IMR-90 (cell line): ENCODE results near the gene NLGN2. TPM values are rescaled to one million over a fixed set of nuclear protein-coding genes. Genes with fewer than 3 reads are reported as not detected.

Experiments
- ATAC-seq: fragments of 200-7000 bp; cut with Tn5 transposase; 2 replicates; pipeline ENCODE4 v1.9.1; 2020; ENCODE audit warnings: low read depth, mild to moderate bottlenecking, moderate library complexity
- BruUV-seq: library from RNA; stranded (reverse); fragments of 400-500 nt; replicated peaks from 2 replicates; lab custom pipeline; 2021; lab: Mats Ljungman, UMichigan
- CTCF ChIA-PET: fragments of 300-600 bp; formaldehyde crosslinking; extraction: SDS; loops from one replicate; lab custom pipeline; 2021; ENCODE audit warnings: antibody characterized with exemption; lab: Yijun Ruan, JAX
- POLR2A ChIA-PET: fragments of 300-600 bp; sonication (Branson Sonifier 250); formaldehyde crosslinking; loops from one replicate; lab custom pipeline; 2022; ENCODE audit warnings: antibody characterized with exemption; ENCODE audit not compliant: unreplicated experiment; lab: Charles Lee
- DNase-seq: peaks from one replicate; pipeline ENCODE4 v3.0.0; 2013
- H2AFZ ChIP-seq: replicated peaks from 2 replicates; pipeline ENCODE3; 2013; ENCODE audit warnings: low read length, mild to moderate bottlenecking; ENCODE audit not compliant: poor library complexity
- H2AK5ac ChIP-seq: 2 replicates; pipeline ENCODE4 v1.6.1; 2013; ENCODE audit warnings: low read depth, low read length, inconsistent platforms
- H2AK9ac ChIP-seq: replicated peaks from 2 replicates; pipeline ENCODE3; 2013; ENCODE audit warnings: mild to moderate bottlenecking, low read depth, low read length, moderate library complexity; ENCODE audit not compliant: poor library complexity
- H2BK120ac ChIP-seq: 2 replicates; pipeline ENCODE4 v1.6.1; 2013; ENCODE audit warnings: low read depth, low read length, inconsistent platforms
- H2BK15ac ChIP-seq: 3 replicates; pipeline ENCODE4 v1.6.1; 2013; ENCODE audit warnings: low read depth, low read length, inconsistent platforms
- H2BK20ac ChIP-seq: 2 replicates; pipeline ENCODE4 v1.6.1; 2013; ENCODE audit warnings: low read depth, mild to moderate bottlenecking, inconsistent platforms, low read length, moderate library complexity
- H2BK5ac ChIP-seq: 2 replicates; pipeline ENCODE4 v1.6.1; 2013; ENCODE audit warnings: mild to moderate bottlenecking, low read depth, low read length, inconsistent platforms; ENCODE audit not compliant: poor library complexity, severe bottlenecking
- H3K14ac ChIP-seq: replicated peaks from 2 replicates; pipeline ENCODE4 v1.6.1; 2013; ENCODE audit warnings: low read depth, low read length, inconsistent platforms
- H3K18ac ChIP-seq: 2 replicates; pipeline ENCODE4 v1.6.1; 2013; ENCODE audit warnings: low read depth, low read length, control low read depth
- H3K23ac ChIP-seq: 2 replicates; pipeline ENCODE4 v1.6.1; 2013; ENCODE audit warnings: low read depth, low read length, inconsistent platforms
- H3K27ac ChIP-seq: 2 replicates; pipeline ENCODE4 v1.5.1; 2013; ENCODE audit warnings: mild to moderate bottlenecking, control low read depth, low read length; ENCODE audit not compliant: insufficient read depth
- H3K27me3 ChIP-seq: 2 replicates; pipeline ENCODE4 v1.6.1; 2013; ENCODE audit warnings: low read length; ENCODE audit not compliant: control insufficient read depth, insufficient read depth
- H3K36me3 ChIP-seq: 2 replicates; pipeline ENCODE4 v1.6.1; 2013; ENCODE audit warnings: low read length, mixed read lengths; ENCODE audit not compliant: control insufficient read depth, insufficient read depth
- H3K4ac ChIP-seq: 2 replicates; pipeline ENCODE4 v1.6.1; 2013; ENCODE audit warnings: low read depth, low read length, inconsistent platforms
- H3K4me1 ChIP-seq: 2 replicates; pipeline ENCODE4 v1.6.1; 2013; ENCODE audit warnings: low read length, mixed read lengths; ENCODE audit not compliant: control insufficient read depth, insufficient read depth
- H3K4me2 ChIP-seq: 2 replicates; pipeline ENCODE4 v1.6.1; 2013; ENCODE audit warnings: low read depth, mild to moderate bottlenecking, control low read depth, low read length, moderate library complexity
- H3K4me3 ChIP-seq: 2 replicates; pipeline ENCODE4 v1.5.1; 2013; ENCODE audit warnings: low read depth, mild to moderate bottlenecking, control low read depth, low read length, moderate library complexity; ENCODE audit not compliant: insufficient read depth
- H3K56ac ChIP-seq: 2 replicates; pipeline ENCODE4 v1.6.1; 2013; ENCODE audit warnings: low read length, inconsistent platforms; ENCODE audit not compliant: insufficient read depth; ENCODE audit errors: extremely low read depth
- H3K79me1 ChIP-seq, 2 experiments: 2 replicates each; pipeline ENCODE4 v1.6.1; 2013; ENCODE audit warnings: low read length in 2 of 2, inconsistent platforms in 1 of 2, low read depth in 1 of 2
- H3K9ac ChIP-seq: 2 replicates; pipeline ENCODE4 v1.6.1; 2013; ENCODE audit warnings: low read depth, low read length, control low read depth
- H3K9me1 ChIP-seq: 2 replicates; pipeline ENCODE4 v1.6.1; 2013; ENCODE audit warnings: low read length, inconsistent platforms; ENCODE audit not compliant: insufficient read depth
- H3K9me3 ChIP-seq: 2 replicates; pipeline ENCODE4 v1.6.1; 2013; ENCODE audit warnings: low read length; ENCODE audit not compliant: control insufficient read depth, insufficient read depth
- H4K20me1 ChIP-seq: 2 replicates; pipeline ENCODE4 v1.6.1; 2013; ENCODE audit warnings: low read length, inconsistent platforms; ENCODE audit not compliant: insufficient read depth
- H4K5ac ChIP-seq: 2 replicates; pipeline ENCODE4 v1.6.1; 2013; ENCODE audit warnings: mild to moderate bottlenecking, low read depth, low read length, control low read depth
- H4K8ac ChIP-seq, 2 experiments: 2 replicates each; pipeline ENCODE4 v1.6.1; 2013; ENCODE audit warnings: low read depth in 2 of 2, low read length in 2 of 2, control low read depth in 1 of 2, inconsistent platforms in 1 of 2
- H4K91ac ChIP-seq: 2 replicates; pipeline ENCODE4 v1.6.1; 2013; ENCODE audit warnings: low read depth, low read length, inconsistent platforms; ENCODE audit not compliant: insufficient read depth
- MAFK ChIP-seq: IDR thresholded peaks from 2 replicates; pipeline ENCODE4 v1.6.1; 2012; ENCODE audit warnings: low read depth, low read length, improper control_type of control experiment
- NFE2L2 ChIP-seq: fragments of 150-350 bp; IDR thresholded peaks from 2 replicates; pipeline ENCODE4 v1.6.1; 2016; ENCODE audit warnings: low read depth, mild to moderate bottlenecking, low read length
- POLR2A ChIP-seq: IDR thresholded peaks from 2 replicates; pipeline ENCODE4 v1.6.1; 2012; ENCODE audit warnings: mild to moderate bottlenecking, low read depth, low read length
- RCOR1 ChIP-seq: IDR thresholded peaks from 2 replicates; pipeline ENCODE4 v1.6.1; 2012; ENCODE audit warnings: mild to moderate bottlenecking, low read length, improper control_type of control experiment; ENCODE audit not compliant: insufficient replicate concordance
- WGBS, 2 experiments: methylation state at CpG; one replicate each; pipeline versions ENCODE4 v1.1.5 to v1.1.7; 2013; ENCODE audit warnings: missing lambda C conversion rate in 2 of 2; ENCODE audit not compliant: insufficient read length in 1 of 2; ENCODE audit errors: extremely low coverage in 2 of 2; 5-methylcytosine and 5-hydroxymethylcytosine counted together
- dilution Hi-C: fragments of 300-500 bp; cut with HindIII; formaldehyde crosslinking; loops from one replicate; pipeline ENCODE4 v1.14.3; 2018; ENCODE audit warnings: low sequenced_read_pairs; ENCODE audit not compliant: unreplicated experiment
- in situ Hi-C: fragments of 300-500 bp; cut with MboI; formaldehyde crosslinking; loops from 3 replicates; pipeline ENCODE4 v1.14.3; 2019; ENCODE audit warnings: low sequenced_read_pairs, inconsistent platforms, mixed read lengths
- intact Hi-C: fragments of 100-400 bp; cut with micrococcal nuclease; formaldehyde crosslinking; loops from 2 replicates; pipeline ENCODE4 v1.10.0; 2022
- polyA plus RNA-seq, 3 experiments: library from polyadenylated mRNA; depleted of rRNA; stranded (reverse); fragments of >200 nt; gene quantifications; 2 replicates each; pipeline ENCODE4 v1.2.3, GENCODE V29; 2012; ENCODE audit warnings: low replicate concordance in 1 of 3
- total RNA-seq: library from RNA; depleted of rRNA; stranded (reverse); fragments of >200 nt; gene quantifications from 2 replicates; pipeline ENCODE4 v1.2.3, GENCODE V29; 2012

NLGN2 gene
- total and polyA plus RNA-seq, 2 of the 4 experiments (the other 2 are of a cell fraction): 1.8 to 38.1 TPM

GRCh38 chr17:7419819-7420610, 12.4 kb downstream of the NLGN2 start, which contains the start of gene SPEM1 (continued):
- TF ChIP-seq MAFK: no peak

- Histone ChIP-seq H2BK15ac (no peak overlapping the region), H2BK5ac (no peak overlapping the region), H3K9me3 (no peaks in the 10 kb centered on the region), H3K14ac (no peak overlapping the region), H2BK20ac (no peak overlapping the region), H3K79me1 (no peaks in the 10 kb centered on the region), H3K56ac (no peak overlapping the region), H3K18ac (no peak overlapping the region), H3K9me1 (0 out of 2 replicates have a peak, but pooled peaks cover 3% of the 10 kb centered on the region), H3K27me3 (0 out of 2 replicates have a peak, but pooled peaks cover 2% of the 10 kb centered on the region), H3K27ac (no peak overlapping the region), H2BK120ac (no peak overlapping the region), H3K4me3 (no peak overlapping the region), H3K36me3 (peaks cover 10% of the 10 kb centered on the region; the same call in 1 of the 2 replicates), H4K5ac (no peak overlapping the region), H3K4me1 (no peaks in the 10 kb centered on the region), H3K4me2 (no peak overlapping the region), H4K91ac (no peak overlapping the region), H3K9ac (no peak overlapping the region), H3K23ac (no peak overlapping the region), H2AK5ac (no peak overlapping the region), H4K8ac (no peak overlapping the region), H3K4ac (no peak overlapping the region), H4K20me1 (peaks cover 3% of the 10 kb centered on the region; the same call in 1 of the 2 replicates), H2AFZ (no peak overlapping the region), H2AK9ac (no peak overlapping the region)
- ChIA-PET CTCF (no interaction called here), POLR2A (no interaction called here)
- BruUV-seq: no TSS peak
- DNase-seq (no peak), ATAC-seq (no peak)
- dilution Hi-C loops: no loop called here
- TF ChIP-seq NFE2L2 (no peak), RCOR1 (no peak), POLR2A (no peak)
- intact Hi-C loops: no loop called here
- in situ Hi-C loops: no loop called here
- 93% methylated on average over 13 of the region's 16 CpGs; no CpG with 5 or more reads in 1 of the 2 experiments for WGBS, 2 experiments
Measured at GRCh38 chr17:7421186-7421585, 13.5 kb downstream of the NLGN2 start.
